ENCODE measurements around the gene SOS1.
A peak's percentile ranks its signal among the peaks of the same experiment; 100 is the strongest.

Gene SOS1

GRCh38 chr2:39107156-39107555 is 13.7 kb downstream of the SOS1 start:
- Mint-ChIP-seq H3K27ac (peak overlapping the region; percentile 11 to 39 (median 15)), H3K4me1 (peaks cover 29% of the 10 kb centered on the region), H3K27me3 (ENCODE audit: low read depth) (no peaks in the 10 kb centered on the region), H3K4me3 (no peak overlapping the region), H3K36me3 (ENCODE audit: low read depth) (peaks cover 18% of the 10 kb centered on the region), H3K9me3 (no peaks in the 10 kb centered on the region)
- no peak for TF ChIP-seq CTCF (IDR thresholded peaks at IDR 0.05; ENCODE audit: unreplicated experiment in 3 of 3)

GRCh38 chr2:39099870-39100728 is 20.8 kb downstream of the SOS1 start:
- Mint-ChIP-seq H3K4me1 (peaks cover 11% of the 10 kb centered on the region), H3K36me3 (ENCODE audit: low read depth) (peaks cover 11% of the 10 kb centered on the region), H3K9me3 (no peaks in the 10 kb centered on the region), H3K27me3 (ENCODE audit: low read depth) (no peaks in the 10 kb centered on the region), H3K27ac (no peak overlapping the region), H3K4me3 (no peak overlapping the region)
- TF ChIP-seq CTCF (IDR thresholded peaks at IDR 0.05; ENCODE audit: unreplicated experiment in 3 of 3) = no peak

GRCh38 chr2:39099310-39099869 is 21.5 kb downstream of the SOS1 start:
- TF ChIP-seq CTCF (IDR thresholded peaks at IDR 0.05; ENCODE audit: unreplicated experiment in 3 of 3) = no peak
- Mint-ChIP-seq H3K9me3 (no peaks in the 10 kb centered on the region), H3K4me3 (no peak overlapping the region), H3K36me3 (ENCODE audit: low read depth) (peaks cover 11% of the 10 kb centered on the region), H3K4me1 (peaks cover 16% of the 10 kb centered on the region), H3K27ac (no peak overlapping the region), H3K27me3 (ENCODE audit: low read depth) (no peaks in the 10 kb centered on the region)

- H3K9me3 Mint-ChIP-seq = no peaks in the 10 kb centered on the region
- no peak overlapping the region for H3K4me3 Mint-ChIP-seq
- peak overlapping the region in 1 of 3 experiments; percentile 27 for H3K27ac Mint-ChIP-seq
- H3K27me3 Mint-ChIP-seq (ENCODE audit: low read depth) = no peaks in the 10 kb centered on the region
- TF ChIP-seq CTCF (IDR thresholded peaks at IDR 0.05; ENCODE audit: unreplicated experiment in 3 of 3) = no peak
- H3K4me1 Mint-ChIP-seq = peaks cover 16% of the 10 kb centered on the region
- H3K36me3 Mint-ChIP-seq (ENCODE audit: low read depth) = peaks cover 19% of the 10 kb centered on the region
Measured at GRCh38 chr2:39095624-39096023, 25.2 kb downstream of the SOS1 start.

GRCh38 chr2:39094717-39095363 is 26.0 kb downstream of the SOS1 start:
- no peak for TF ChIP-seq CTCF (IDR thresholded peaks at IDR 0.05; ENCODE audit: unreplicated experiment in 3 of 3)
- H3K27ac Mint-ChIP-seq = peak overlapping the region in 2 of 3 experiments; percentile 25 to 27
- H3K36me3 Mint-ChIP-seq (ENCODE audit: low read depth) = peaks cover 22% of the 10 kb centered on the region
- H3K27me3 Mint-ChIP-seq (ENCODE audit: low read depth) = no peaks in the 10 kb centered on the region
- H3K4me1 Mint-ChIP-seq = peaks cover 16% of the 10 kb centered on the region
- H3K9me3 Mint-ChIP-seq = no peaks in the 10 kb centered on the region
- H3K4me3 Mint-ChIP-seq = no peak overlapping the region
